Ishikawa (cell line): Measurements from ENCODE around the gene SHISAL1.

Experiments used
- CEBPB ChIP-seq: IDR thresholded peaks from 2 replicates; pipeline ENCODE4 v1.6.1; 2012
- CREB1 ChIP-seq: IDR thresholded peaks from 2 replicates; pipeline ENCODE4 v1.6.1; 2012; ENCODE audit warnings: low read depth
- EGR1 ChIP-seq: IDR thresholded peaks from 2 replicates; pipeline ENCODE4 v1.6.1; 2012
- EP300 ChIP-seq: IDR thresholded peaks from 2 replicates; pipeline ENCODE4 v1.6.1; 2012; ENCODE audit warnings: borderline replicate concordance
- FOXM1 ChIP-seq: IDR thresholded peaks from 2 replicates; pipeline ENCODE4 v1.6.1; 2012; ENCODE audit warnings: low read depth, borderline replicate concordance
- MAX ChIP-seq: IDR thresholded peaks from 2 replicates; pipeline ENCODE4 v1.6.1; 2012
- NFIC ChIP-seq: IDR thresholded peaks from 2 replicates; pipeline ENCODE4 v1.6.1; 2012
- RAD21 ChIP-seq: IDR thresholded peaks from 2 replicates; pipeline ENCODE4 v1.6.1; 2012; ENCODE audit warnings: low read depth
- REST ChIP-seq: IDR thresholded peaks from 2 replicates; pipeline ENCODE4 v1.6.1; 2012; ENCODE audit warnings: low read depth, mild to moderate bottlenecking
- TAF1 ChIP-seq: IDR thresholded peaks from 2 replicates; pipeline ENCODE4 v1.6.1; 2012; ENCODE audit warnings: low read depth, mild to moderate bottlenecking
- TCF12 ChIP-seq: IDR thresholded peaks from 2 replicates; pipeline ENCODE4 v1.6.1; 2012; ENCODE audit warnings: low read depth
- TEAD4 ChIP-seq: IDR thresholded peaks from 2 replicates; pipeline ENCODE4 v1.6.1; 2012
- USF1 ChIP-seq: IDR thresholded peaks from 2 replicates; pipeline ENCODE4 v1.6.1; 2012
- YY1 ChIP-seq: IDR thresholded peaks from 2 replicates; pipeline ENCODE4 v1.6.1; 2012; ENCODE audit warnings: low read depth
- ZBTB7A ChIP-seq: IDR thresholded peaks from 2 replicates; pipeline ENCODE4 v1.6.1; 2012; ENCODE audit warnings: low read depth

SHISAL1 gene

DNA sequence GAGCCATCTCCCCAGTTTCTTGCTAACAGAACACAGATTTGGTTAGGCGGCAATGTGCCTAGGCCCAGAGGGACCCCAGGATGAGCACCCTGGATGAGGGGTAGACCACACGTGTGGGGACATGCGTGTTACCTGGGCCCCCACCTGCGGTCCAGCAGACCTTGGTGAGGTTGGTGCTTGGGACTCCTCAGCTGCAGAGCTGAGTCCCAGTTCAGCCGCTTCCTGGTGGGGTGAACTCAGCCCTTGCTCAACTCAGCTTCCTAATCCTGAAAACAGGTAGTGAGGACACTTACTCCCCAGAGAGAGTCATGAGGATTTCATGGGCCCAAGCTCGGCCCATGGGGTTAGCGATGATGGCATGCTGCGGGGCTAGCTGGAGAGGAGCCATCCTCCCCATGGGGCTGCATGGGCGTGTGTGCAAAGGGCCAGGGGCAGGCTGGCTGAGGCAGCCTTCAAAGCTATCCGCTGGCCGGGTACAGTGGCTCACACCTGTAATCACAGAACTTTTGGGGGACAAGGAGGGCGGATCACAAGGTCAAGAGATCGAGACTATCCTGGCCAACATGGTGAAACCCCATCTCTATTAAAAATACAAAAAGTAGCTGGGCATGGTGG, 46.9 kb upstream of the SHISAL1 start:
- TF ChIP-seq MAX, result no peak
- TF ChIP-seq TAF1, result no peak
- TF ChIP-seq TEAD4, result no peak
- TF ChIP-seq ZBTB7A, result no peak
- TF ChIP-seq EP300, result no peak
- no peak for TF ChIP-seq NFIC
- TF ChIP-seq EGR1, result no peak
- no peak for TF ChIP-seq CEBPB
- no peak for TF ChIP-seq TCF12
- no peak for TF ChIP-seq FOXM1
- TF ChIP-seq RAD21, result no peak
- TF ChIP-seq CREB1, result no peak
- TF ChIP-seq REST, result no peak
- no peak for TF ChIP-seq USF1

- no peak for TF ChIP-seq TAF1
Measured at GRCh38 chr22:44358709-44359440, 46.1 kb upstream of the SHISAL1 start.

- no peak for TF ChIP-seq TEAD4
- no peak for TF ChIP-seq EP300
- TF ChIP-seq YY1, result no peak
- TF ChIP-seq EGR1, result no peak
Measured at GRCh38 chr22:44357966-44358465, 45.3 kb upstream of the SHISAL1 start.

- TF ChIP-seq REST (no peak), MAX (no peak), NFIC (no peak), USF1 (no peak), TCF12 (no peak), RAD21 (no peak), YY1 (no peak), TEAD4 (no peak), ZBTB7A (no peak), FOXM1 (no peak), EP300 (no peak), EGR1 (no peak), CREB1 (no peak), TAF1 (no peak), CEBPB (no peak)
Measured at GRCh38 chr22:44357296-44357965, 44.7 kb upstream of the SHISAL1 start.

DNA sequence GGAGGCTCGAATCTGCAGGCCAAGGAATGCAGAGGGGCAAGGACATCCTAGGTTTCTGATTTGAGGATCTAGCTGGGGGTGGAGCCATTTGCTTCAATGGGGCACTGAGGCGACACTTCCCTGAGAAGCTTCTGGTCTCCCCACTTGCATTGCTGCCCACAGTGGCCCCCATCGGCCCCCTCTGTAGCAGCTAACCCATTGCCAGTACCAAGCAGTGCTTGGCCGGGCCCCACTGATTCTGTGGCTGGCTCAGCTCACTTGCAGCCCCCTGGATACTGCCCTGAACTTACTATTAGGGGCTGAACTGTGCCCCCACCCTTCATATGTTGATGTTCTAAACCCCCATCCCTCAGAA, 42.9 kb upstream of the SHISAL1 start:
- no peak for TF ChIP-seq EGR1
- TF ChIP-seq CREB1, result no peak
- TF ChIP-seq YY1, result no peak
- no peak for TF ChIP-seq FOXM1
- TF ChIP-seq TCF12, result no peak
- TF ChIP-seq REST, result no peak
- no peak for TF ChIP-seq ZBTB7A
- no peak for TF ChIP-seq TAF1
- TF ChIP-seq EP300, result no peak
- no peak for TF ChIP-seq MAX
- TF ChIP-seq NFIC, result no peak
- no peak for TF ChIP-seq CEBPB
- TF ChIP-seq USF1, result no peak
- TF ChIP-seq TEAD4, result no peak
- no peak for TF ChIP-seq RAD21
